Measurements from ENCODE around the gene SSBP3. TPM values are rescaled to one million over a fixed set of nuclear protein-coding genes. Genes with fewer than 3 reads are reported as not detected.

Gene SSBP3
- total RNA-seq, 1 donor from 2014 or later: 51.0 TPM

- Histone ChIP-seq H3K4me1 (peaks cover 6 to 37% of the 10 kb centered on the region in 2 donors), H3K27ac (peak overlapping the region in 1 of 2 donors; percentile 17), H3K36me3 (peaks cover 16 to 46% of the 10 kb centered on the region in 2 donors), H3K27me3 (no peaks in the 10 kb centered on the region), H3K4me3 (peak overlapping the region; percentile 91 to 96), H3K9me3 (no peaks in the 10 kb centered on the region)
- no peak for TF ChIP-seq CTCF (IDR thresholded peaks at IDR 0.05)
- DNase-seq (ENCODE audit: low spot score in 2 of 2): no peak
- intact Hi-C loops (cut with DNase I): loop anchor here (5.0 kb wide), 1 partner anchor 51 kb away; no protein-coding TSS in a partner anchor
These were observed 3.3 kb downstream of the SSBP3 start for GRCh38 chr1:54402896-54403295.

- Histone ChIP-seq H3K4me1 (peaks cover 3 to 44% of the 10 kb centered on the region in 2 donors), H3K4me3 (no peak overlapping the region), H3K36me3 (peaks cover 16 to 54% of the 10 kb centered on the region in 2 donors), H3K27ac (no peak overlapping the region), H3K9me3 (no peaks in the 10 kb centered on the region), H3K27me3 (no peaks in the 10 kb centered on the region)
- no peak for DNase-seq (ENCODE audit: low spot score in 2 of 2)
- no peak for TF ChIP-seq CTCF (IDR thresholded peaks at IDR 0.05)
- intact Hi-C loops (cut with DNase I): loop anchor here (5.0 kb wide), 1 partner anchor 49 kb away; no protein-coding TSS in a partner anchor
These were observed 4.4 kb downstream of the SSBP3 start for GRCh38 chr1:54401799-54402198.

- no peak for TF ChIP-seq CTCF (IDR thresholded peaks at IDR 0.05)
- Histone ChIP-seq H3K4me1 (peaks cover 3 to 46% of the 10 kb centered on the region in 2 donors), H3K27me3 (no peaks in the 10 kb centered on the region), H3K4me3 (no peak overlapping the region), H3K9me3 (no peaks in the 10 kb centered on the region), H3K36me3 (peaks cover 16 to 58% of the 10 kb centered on the region in 2 donors), H3K27ac (no peak overlapping the region)
- no peak for DNase-seq (ENCODE audit: low spot score in 2 of 2)
- intact Hi-C loops (cut with DNase I): loop anchor here (5.0 kb wide), 1 partner anchor 48 kb away; no protein-coding TSS in a partner anchor
These were observed 5.9 kb downstream of the SSBP3 start for GRCh38 chr1:54400329-54400728.

GRCh38 chr1:54399765-54400164, 6.4 kb downstream of the SSBP3 start:
- no peak overlapping the region for H3K4me3 ChIP-seq
- H3K27me3 ChIP-seq: no peaks in the 10 kb centered on the region
- no peak for DNase-seq (ENCODE audit: low spot score in 2 of 2)
- H3K27ac ChIP-seq: no peak overlapping the region
- intact Hi-C loops (cut with DNase I): loop anchor here (5.0 kb wide), 1 partner anchor 47 kb away; no protein-coding TSS in a partner anchor
- peaks cover 3 to 46% of the 10 kb centered on the region in 2 donors for H3K4me1 ChIP-seq
- H3K36me3 ChIP-seq: peaks cover 16 to 64% of the 10 kb centered on the region in 2 donors
- H3K9me3 ChIP-seq: no peaks in the 10 kb centered on the region
- TF ChIP-seq CTCF (IDR thresholded peaks at IDR 0.05): no peak

GRCh38 chr1:54398963-54399528, 7.1 kb downstream of the SSBP3 start:
- Histone ChIP-seq H3K4me3 (no peak overlapping the region), H3K27ac (no peak overlapping the region), H3K27me3 (no peaks in the 10 kb centered on the region), H3K36me3 (peaks cover 16 to 64% of the 10 kb centered on the region in 2 donors), H3K9me3 (no peaks in the 10 kb centered on the region), H3K4me1 (peaks cover 0 to 39% of the 10 kb centered on the region in 2 donors)
- TF ChIP-seq CTCF (IDR thresholded peaks at IDR 0.05): no peak
- no peak for DNase-seq (ENCODE audit: low spot score in 2 of 2)
- intact Hi-C loops (cut with DNase I): no loop called here
